Measurements from ENCODE around the gene CFAP100. TPM values are rescaled to one million over a fixed set of nuclear protein-coding genes. Genes with fewer than 3 reads are reported as not detected.

The CFAP100 gene
- total RNA-seq, 4 donors from 2014 or later = 0.98 to 2.8 TPM; not detected in 2

- Histone ChIP-seq H3K4me1 (no peaks in the 10 kb centered on the region), H3K36me3 (no peaks in the 10 kb centered on the region), H3K4me3 (no peak overlapping the region), H3K27ac (no peak overlapping the region), H3K9me3 (no peaks in the 10 kb centered on the region), H3K27me3 (no peaks in the 10 kb centered on the region)
- intact Hi-C loops (cut with DNase I; ENCODE audit: low total_unique reads) = no loop called here
- DNase-seq = no peak
- TF ChIP-seq POLR2A (IDR thresholded peaks at IDR 0.05) = no peak
- TF ChIP-seq CTCF (IDR thresholded peaks at IDR 0.05) = no peak
Observed at GRCh38 chr3:126482503-126483255, 88.0 kb downstream of the CFAP100 start.

- DNase-seq = no peak
- H3K27ac ChIP-seq = no peak overlapping the region
- no peaks in the 10 kb centered on the region for H3K9me3 ChIP-seq
- no peaks in the 10 kb centered on the region for H3K36me3 ChIP-seq
- no peaks in the 10 kb centered on the region for H3K4me1 ChIP-seq
- H3K4me3 ChIP-seq = no peak overlapping the region
- H3K27me3 ChIP-seq = no peaks in the 10 kb centered on the region
- intact Hi-C loops (cut with DNase I; ENCODE audit: low total_unique reads) = no loop called here
- TF ChIP-seq POLR2A (IDR thresholded peaks at IDR 0.05) (no peak), CTCF (IDR thresholded peaks at IDR 0.05) (no peak)
Observed at GRCh38 chr3:126483321-126483761, 88.6 kb downstream of the CFAP100 start.

GRCh38 chr3:126484148-126484547 is 89.4 kb downstream of the CFAP100 start:
- no peak for TF ChIP-seq POLR2A (IDR thresholded peaks at IDR 0.05)
- no peak for TF ChIP-seq CTCF (IDR thresholded peaks at IDR 0.05)
- intact Hi-C loops (cut with DNase I; ENCODE audit: low total_unique reads) = no loop called here

GRCh38 chr3:126484662-126485061 is 90.0 kb downstream of the CFAP100 start:
- Histone ChIP-seq H3K27ac (no peak overlapping the region), H3K4me3 (no peak overlapping the region), H3K36me3 (no peaks in the 10 kb centered on the region), H3K4me1 (no peaks in the 10 kb centered on the region), H3K9me3 (no peaks in the 10 kb centered on the region), H3K27me3 (no peaks in the 10 kb centered on the region)
- intact Hi-C loops (cut with DNase I; ENCODE audit: low total_unique reads) = no loop called here
- DNase-seq = no peak
- TF ChIP-seq POLR2A (IDR thresholded peaks at IDR 0.05) (no peak), CTCF (IDR thresholded peaks at IDR 0.05) (no peak)

More at GRCh38 chr3:126484148-126484547, 89.4 kb downstream of the CFAP100 start:
- Histone ChIP-seq H3K27me3 (no peaks in the 10 kb centered on the region), H3K4me3 (no peak overlapping the region), H3K4me1 (no peaks in the 10 kb centered on the region), H3K27ac (no peak overlapping the region), H3K36me3 (no peaks in the 10 kb centered on the region), H3K9me3 (no peaks in the 10 kb centered on the region)
- no peak for DNase-seq

GRCh38 chr3:126485176-126485897 is 90.6 kb downstream of the CFAP100 start:
- no peaks in the 10 kb centered on the region for H3K36me3 ChIP-seq
- no peak for DNase-seq
- TF ChIP-seq CTCF (IDR thresholded peaks at IDR 0.05) = no peak
- TF ChIP-seq POLR2A (IDR thresholded peaks at IDR 0.05) = no peak
- no peak overlapping the region for H3K27ac ChIP-seq
- intact Hi-C loops (cut with DNase I; ENCODE audit: low total_unique reads) = no loop called here
- no peaks in the 10 kb centered on the region for H3K27me3 ChIP-seq
- H3K4me1 ChIP-seq = no peaks in the 10 kb centered on the region
- H3K4me3 ChIP-seq = no peak overlapping the region
- no peaks in the 10 kb centered on the region for H3K9me3 ChIP-seq
